ENCODE measurements around the gene MYL7.

The MYL7 gene

GRCh38 chr7:44123190-44124003 lies 17.7 kb downstream of the MYL7 start, which contains the start of gene POLD2:
Gene POLD2, minus strand, starts transcription at chr7:44123548. Its CDS starts 1,495 bp downstream, at chr7:44122053.
- H3K79me2 ChIP-seq (ENCODE audit: insufficient read depth, low read length) = peaks cover 31% of the 10 kb centered on the region
- no peak for TF ChIP-seq EZH2 (IDR thresholded peaks at IDR 0.05; ENCODE audit: borderline replicate concordance, low read length)
- TF ChIP-seq CTCF (IDR thresholded peaks at IDR 0.05; ENCODE audit: low read length) = no peak
- no peaks in the 10 kb centered on the region for H3K9me3 ChIP-seq (ENCODE audit: low read length)
- H3K4me1 ChIP-seq (ENCODE audit: insufficient read depth, low read length, severe bottlenecking) = peaks cover 41% of the 10 kb centered on the region
- H3K4me3 ChIP-seq (ENCODE audit: low read depth, low read length, poor library complexity, severe bottlenecking) = peak within 1 kb of the TSS; percentile 72
- H3F3A ChIP-seq (ENCODE audit: insufficient read depth, low read length) = peaks cover 5% of the 10 kb centered on the region; the same call in 1 of the 2 replicates
- H3K36me3 ChIP-seq (ENCODE audit: insufficient read depth, low read length) = peaks cover 39% of the 10 kb centered on the region
- peak within 1 kb of the TSS; percentile 83 for H3K9ac ChIP-seq (ENCODE audit: low read length)
- H4K20me1 ChIP-seq (ENCODE audit: insufficient read depth, low read length) = no peaks in the 10 kb centered on the region
- peak within 1 kb of the TSS; percentile 88 for H3K4me2 ChIP-seq (ENCODE audit: low read length)
- H2AFZ ChIP-seq (ENCODE audit: low read length) = peak within 1 kb of the TSS; percentile 71; the same call in 1 of the 2 replicates
- no peaks in the 10 kb centered on the region for H3K9me2 ChIP-seq (ENCODE audit: low read depth, low read length)
- no peaks in the 10 kb centered on the region for H3K27me3 ChIP-seq (ENCODE audit: insufficient read depth, low read length)
- H3K27ac ChIP-seq (ENCODE audit: low read depth, low read length, poor library complexity, severe bottlenecking) = peak within 1 kb of the TSS; percentile 6

- Histone ChIP-seq H3K4me1 (ENCODE audit: insufficient read depth, low read length, severe bottlenecking) (peaks cover 38% of the 10 kb centered on the region), H3K27me3 (ENCODE audit: insufficient read depth, low read length) (no peaks in the 10 kb centered on the region), H3K9me3 (ENCODE audit: low read length) (no peaks in the 10 kb centered on the region), H3K9me2 (ENCODE audit: low read depth, low read length) (no peaks in the 10 kb centered on the region), H3F3A (ENCODE audit: insufficient read depth, low read length) (peaks cover 5% of the 10 kb centered on the region; the same call in 1 of the 2 replicates), H2AFZ (ENCODE audit: low read length) (no peak overlapping the region), H3K36me3 (ENCODE audit: insufficient read depth, low read length) (peaks cover 47% of the 10 kb centered on the region), H3K9ac (ENCODE audit: low read length) (peak overlapping the region; percentile 83), H3K27ac (ENCODE audit: low read depth, low read length, poor library complexity, severe bottlenecking) (peak overlapping the region; percentile 6), H4K20me1 (ENCODE audit: insufficient read depth, low read length) (no peaks in the 10 kb centered on the region), H3K4me2 (ENCODE audit: low read length) (peak overlapping the region; percentile 88), H3K79me2 (ENCODE audit: insufficient read depth, low read length) (peaks cover 31% of the 10 kb centered on the region), H3K4me3 (ENCODE audit: low read depth, low read length, poor library complexity, severe bottlenecking) (peak overlapping the region; percentile 72)
- TF ChIP-seq EZH2 (IDR thresholded peaks at IDR 0.05; ENCODE audit: borderline replicate concordance, low read length) = no peak
Observed at GRCh38 chr7:44122529-44122928, 18.6 kb downstream of the MYL7 start.

- Histone ChIP-seq H3K9me3 (ENCODE audit: low read length) (no peaks in the 10 kb centered on the region), H4K20me1 (ENCODE audit: insufficient read depth, low read length) (no peaks in the 10 kb centered on the region), H3K27me3 (ENCODE audit: insufficient read depth, low read length) (no peaks in the 10 kb centered on the region), H3K36me3 (ENCODE audit: insufficient read depth, low read length) (peaks cover 54% of the 10 kb centered on the region), H3K27ac (ENCODE audit: low read depth, low read length, poor library complexity, severe bottlenecking) (peak overlapping the region; percentile 6), H3K79me2 (ENCODE audit: insufficient read depth, low read length) (peaks cover 31% of the 10 kb centered on the region), H3K4me2 (ENCODE audit: low read length) (peak overlapping the region; percentile 88), H3K4me1 (ENCODE audit: insufficient read depth, low read length, severe bottlenecking) (peaks cover 34% of the 10 kb centered on the region), H3K4me3 (ENCODE audit: low read depth, low read length, poor library complexity, severe bottlenecking) (peak overlapping the region; percentile 72), H3K9me2 (ENCODE audit: low read depth, low read length) (no peaks in the 10 kb centered on the region), H3F3A (ENCODE audit: insufficient read depth, low read length) (peaks cover 5% of the 10 kb centered on the region; the same call in 1 of the 2 replicates), H3K9ac (ENCODE audit: low read length) (peak overlapping the region; percentile 83), H2AFZ (ENCODE audit: low read length) (no peak overlapping the region)
- TF ChIP-seq EZH2 (IDR thresholded peaks at IDR 0.05; ENCODE audit: borderline replicate concordance, low read length) (no peak), CTCF (IDR thresholded peaks at IDR 0.05; ENCODE audit: low read length) (no peak)
Observed at GRCh38 chr7:44121761-44122420, 19.2 kb downstream of the MYL7 start.

All from OCI-LY1 (cell line).